ENCODE results near the gene ANKRD2.
A peak's percentile ranks its signal among the peaks of the same experiment; 100 is the strongest.

The ANKRD2 gene

DNA sequence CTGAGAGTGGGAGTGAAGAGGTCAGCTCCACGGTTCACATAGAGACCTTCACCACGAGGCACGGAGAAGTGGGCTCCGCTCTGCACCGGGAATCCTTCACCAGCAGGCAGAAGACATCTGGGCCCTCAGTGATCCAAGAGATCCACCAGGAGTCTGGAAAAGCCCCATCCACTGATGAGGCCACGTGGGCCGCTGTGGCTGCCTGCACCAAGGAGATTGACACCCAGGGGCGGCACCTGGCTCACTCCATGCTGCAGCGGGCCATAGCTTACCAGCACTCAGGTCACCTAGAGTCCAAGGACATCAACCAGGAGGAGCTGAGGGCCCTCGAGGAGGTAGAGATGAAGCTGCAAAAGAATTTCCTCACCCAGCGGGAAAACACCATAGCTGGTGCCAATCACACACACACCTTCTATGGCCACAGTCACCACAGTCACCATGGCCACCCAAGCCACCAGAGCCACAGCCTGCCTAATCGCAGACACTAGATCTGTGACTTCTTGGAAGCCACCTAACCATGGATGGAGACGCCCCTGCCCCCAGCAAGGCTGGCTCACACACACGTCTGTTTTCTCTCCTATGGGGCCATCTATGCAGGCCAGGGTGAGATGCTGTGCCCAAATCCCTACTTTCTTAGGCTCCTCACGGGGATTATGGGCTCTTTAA, 17.6 kb downstream of the ANKRD2 start:
- Histone ChIP-seq H3K27me3 (ENCODE audit: insufficient read depth, low read length, poor library complexity, severe bottlenecking) (no peaks in the 10 kb centered on the region), H3K4me1 (ENCODE audit: insufficient read depth, low read length, poor library complexity, severe bottlenecking) (no peaks in the 10 kb centered on the region)
- TF ChIP-seq EZH2phosphoT487 (IDR thresholded peaks at IDR 0.05; ENCODE audit: borderline replicate concordance), result no peak
- TF ChIP-seq, protein P1, sequence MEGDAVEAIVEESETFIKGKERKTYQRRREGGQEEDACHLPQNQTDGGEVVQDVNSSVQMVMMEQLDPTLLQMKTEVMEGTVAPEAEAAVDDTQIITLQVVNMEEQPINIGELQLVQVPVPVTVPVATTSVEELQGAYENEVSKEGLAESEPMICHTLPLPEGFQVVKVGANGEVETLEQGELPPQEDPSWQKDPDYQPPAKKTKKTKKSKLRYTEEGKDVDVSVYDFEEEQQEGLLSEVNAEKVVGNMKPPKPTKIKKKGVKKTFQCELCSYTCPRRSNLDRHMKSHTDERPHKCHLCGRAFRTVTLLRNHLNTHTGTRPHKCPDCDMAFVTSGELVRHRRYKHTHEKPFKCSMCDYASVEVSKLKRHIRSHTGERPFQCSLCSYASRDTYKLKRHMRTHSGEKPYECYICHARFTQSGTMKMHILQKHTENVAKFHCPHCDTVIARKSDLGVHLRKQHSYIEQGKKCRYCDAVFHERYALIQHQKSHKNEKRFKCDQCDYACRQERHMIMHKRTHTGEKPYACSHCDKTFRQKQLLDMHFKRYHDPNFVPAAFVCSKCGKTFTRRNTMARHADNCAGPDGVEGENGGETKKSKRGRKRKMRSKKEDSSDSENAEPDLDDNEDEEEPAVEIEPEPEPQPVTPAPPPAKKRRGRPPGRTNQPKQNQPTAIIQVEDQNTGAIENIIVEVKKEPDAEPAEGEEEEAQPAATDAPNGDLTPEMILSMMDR (conservative IDR thresholded peaks at IDR 0.05; ENCODE audit: low read length), result no peak

DNA sequence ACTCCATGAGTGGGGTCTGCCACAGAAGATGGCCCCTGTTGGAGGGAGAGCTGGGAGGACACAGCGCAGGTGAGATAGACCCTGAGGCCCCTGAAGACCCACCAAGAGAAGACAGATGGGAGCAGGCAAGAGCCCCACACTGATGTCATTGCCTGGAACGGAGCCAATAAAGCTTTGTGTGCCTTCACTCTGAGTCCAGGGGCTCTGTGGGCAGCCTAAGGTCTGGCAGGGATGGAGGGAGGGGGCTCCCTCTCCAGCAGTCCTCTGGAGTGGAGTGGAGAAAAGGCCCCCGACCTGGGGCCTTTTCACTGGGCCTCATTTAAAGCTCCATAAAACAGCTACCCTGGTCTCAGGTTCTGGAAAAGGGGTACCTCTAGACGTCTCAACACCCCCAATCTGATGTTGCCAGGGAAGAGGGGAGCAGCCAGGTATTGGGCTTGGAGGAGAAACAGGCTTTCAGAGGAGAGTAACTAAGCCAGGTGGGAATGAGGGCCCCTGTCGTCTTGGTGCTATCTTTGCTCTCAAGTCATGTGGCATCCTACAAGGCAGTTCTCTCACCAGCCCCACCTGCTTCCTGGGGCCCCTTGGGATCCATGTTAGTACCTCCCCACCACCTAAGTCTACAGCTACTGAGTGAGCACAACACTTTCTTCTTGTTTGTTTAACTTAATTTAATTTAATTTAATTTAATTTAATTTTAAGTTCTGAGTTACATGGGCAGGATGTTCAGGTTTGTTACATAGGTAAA, 18.3 kb downstream of the ANKRD2 start:
- Histone ChIP-seq H3K4me3 (ENCODE audit: low read length, poor library complexity, severe bottlenecking) (no peak overlapping the region), H3K4me1 (ENCODE audit: insufficient read depth, low read length, poor library complexity, severe bottlenecking) (no peaks in the 10 kb centered on the region), H3K27me3 (ENCODE audit: insufficient read depth, low read length, poor library complexity, severe bottlenecking) (no peaks in the 10 kb centered on the region), H3K79me2 (ENCODE audit: insufficient read depth, low read length) (no peaks in the 10 kb centered on the region), H3F3A (ENCODE audit: low read depth) (no peaks in the 10 kb centered on the region), H3K4me2 (ENCODE audit: low read depth, low read length, poor library complexity, severe bottlenecking) (no peak overlapping the region), H2AFZ (ENCODE audit: low read length) (peak overlapping the region; percentile 55; the same call in 1 of the 2 replicates), H4K20me1 (ENCODE audit: insufficient read depth, low read length, poor library complexity, severe bottlenecking) (no peaks in the 10 kb centered on the region), H3K36me3 (ENCODE audit: insufficient read depth, low read length) (no peaks in the 10 kb centered on the region), H3K9me3 (ENCODE audit: insufficient read depth, low read depth, low read length) (no peaks in the 10 kb centered on the region), H3K9ac (ENCODE audit: low read depth, low read length, poor library complexity, severe bottlenecking) (no peak overlapping the region), H3K9me2 (replicated peaks; ENCODE audit: low read depth, low read length) (no peaks in the 10 kb centered on the region)
- TF ChIP-seq EZH2phosphoT487 (IDR thresholded peaks at IDR 0.05; ENCODE audit: borderline replicate concordance), result no peak
- TF ChIP-seq, protein P1 (conservative IDR thresholded peaks at IDR 0.05; ENCODE audit: low read length), result no peak

More for the DNA sequence above, 17.6 kb downstream of the ANKRD2 start:
- Histone ChIP-seq H3K9ac (ENCODE audit: low read depth, low read length, poor library complexity, severe bottlenecking) (no peak overlapping the region), H3K9me3 (ENCODE audit: insufficient read depth, low read depth, low read length) (no peaks in the 10 kb centered on the region), H3F3A (ENCODE audit: low read depth) (no peaks in the 10 kb centered on the region), H3K9me2 (replicated peaks; ENCODE audit: low read depth, low read length) (no peaks in the 10 kb centered on the region), H3K36me3 (ENCODE audit: insufficient read depth, low read length) (no peaks in the 10 kb centered on the region), H3K4me2 (ENCODE audit: low read depth, low read length, poor library complexity, severe bottlenecking) (no peak overlapping the region), H2AFZ (ENCODE audit: low read length) (no peak overlapping the region), H4K20me1 (ENCODE audit: insufficient read depth, low read length, poor library complexity, severe bottlenecking) (no peaks in the 10 kb centered on the region), H3K79me2 (ENCODE audit: insufficient read depth, low read length) (no peaks in the 10 kb centered on the region), H3K4me3 (ENCODE audit: low read length, poor library complexity, severe bottlenecking) (no peak overlapping the region)

DNA sequence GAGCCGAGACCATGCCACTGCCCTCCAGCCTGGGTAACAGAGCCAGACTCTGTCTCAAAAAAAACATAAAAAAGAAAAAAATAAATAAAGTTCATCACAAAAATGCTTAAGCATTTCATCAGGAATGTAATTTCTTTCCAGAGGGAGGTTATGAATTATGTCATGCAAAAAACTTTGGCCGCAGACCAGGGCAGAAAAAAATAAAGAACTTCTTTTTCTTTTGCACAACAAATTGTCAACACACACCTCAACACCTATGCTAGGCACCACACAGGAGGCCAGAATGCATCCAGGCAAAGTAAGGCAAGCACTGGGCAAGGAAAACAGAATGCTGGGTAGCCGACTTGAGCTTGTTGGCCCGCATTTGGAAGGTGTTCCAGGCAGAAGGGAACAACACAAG, 20.8 kb downstream of the ANKRD2 start:
- Histone ChIP-seq H3F3A (ENCODE audit: low read depth) (no peaks in the 10 kb centered on the region), H3K4me2 (ENCODE audit: low read depth, low read length, poor library complexity, severe bottlenecking) (no peak overlapping the region), H2AFZ (ENCODE audit: low read length) (no peak overlapping the region), H4K20me1 (ENCODE audit: insufficient read depth, low read length, poor library complexity, severe bottlenecking) (no peaks in the 10 kb centered on the region), H3K4me3 (ENCODE audit: low read length, poor library complexity, severe bottlenecking) (no peak overlapping the region), H3K4me1 (ENCODE audit: insufficient read depth, low read length, poor library complexity, severe bottlenecking) (no peaks in the 10 kb centered on the region), H3K27me3 (ENCODE audit: insufficient read depth, low read length, poor library complexity, severe bottlenecking) (no peaks in the 10 kb centered on the region), H3K79me2 (ENCODE audit: insufficient read depth, low read length) (no peaks in the 10 kb centered on the region), H3K9me2 (replicated peaks; ENCODE audit: low read depth, low read length) (no peaks in the 10 kb centered on the region), H3K9ac (ENCODE audit: low read depth, low read length, poor library complexity, severe bottlenecking) (no peak overlapping the region), H3K9me3 (ENCODE audit: insufficient read depth, low read depth, low read length) (no peaks in the 10 kb centered on the region), H3K36me3 (ENCODE audit: insufficient read depth, low read length) (no peaks in the 10 kb centered on the region)
- TF ChIP-seq, protein P1 (conservative IDR thresholded peaks at IDR 0.05; ENCODE audit: low read length), result no peak
- TF ChIP-seq EZH2phosphoT487 (IDR thresholded peaks at IDR 0.05; ENCODE audit: borderline replicate concordance), result no peak

All from Loucy (cell line).